Measurements from ENCODE around the gene GCN1. TPM values are rescaled to one million over a fixed set of nuclear protein-coding genes. Genes with fewer than 3 reads are reported as not detected.

GCN1 gene
- total and polyA plus RNA-seq, 2 donors from 2014 or later: 12.2 to 77.6 TPM

GRCh38 chr12:120125029-120125428, 69.5 kb downstream of the GCN1 start:
- intact Hi-C loops (cut with DNase I): no loop called here
- DNase-seq (no peak), FAIRE-seq (no peak)
- Histone ChIP-seq H3K9me3 (ENCODE audit: control insufficient read depth in 2 of 3, insufficient read depth in 1 of 3, low read length in 3 of 3) (no peaks in the 10 kb centered on the region), H3K4me1 (ENCODE audit: control insufficient read depth in 2 of 3, insufficient read depth in 2 of 3, low read depth in 1 of 3, low read length in 3 of 3) (no peaks in the 10 kb centered on the region), H3K36me3 (ENCODE audit: control insufficient read depth in 2 of 3, insufficient read depth in 3 of 3, low read length in 3 of 3) (peaks cover 0 to 28% (median 18%) of the 10 kb centered on the region in 3 donors), H3K27ac (ENCODE audit: low read depth in 2 of 2, low read length in 2 of 2) (no peak overlapping the region), H3K27me3 (ENCODE audit: control insufficient read depth, insufficient read depth, low read length) (no peaks in the 10 kb centered on the region), H3K9ac (ENCODE audit: low read length in 3 of 3) (no peak overlapping the region), H3K4me3 (ENCODE audit: low read length in 3 of 3) (no peak overlapping the region)
- TF ChIP-seq CTCF (IDR thresholded peaks at IDR 0.05; ENCODE audit: borderline replicate concordance, extremely low read depth, insufficient read depth): no peak

DNA sequence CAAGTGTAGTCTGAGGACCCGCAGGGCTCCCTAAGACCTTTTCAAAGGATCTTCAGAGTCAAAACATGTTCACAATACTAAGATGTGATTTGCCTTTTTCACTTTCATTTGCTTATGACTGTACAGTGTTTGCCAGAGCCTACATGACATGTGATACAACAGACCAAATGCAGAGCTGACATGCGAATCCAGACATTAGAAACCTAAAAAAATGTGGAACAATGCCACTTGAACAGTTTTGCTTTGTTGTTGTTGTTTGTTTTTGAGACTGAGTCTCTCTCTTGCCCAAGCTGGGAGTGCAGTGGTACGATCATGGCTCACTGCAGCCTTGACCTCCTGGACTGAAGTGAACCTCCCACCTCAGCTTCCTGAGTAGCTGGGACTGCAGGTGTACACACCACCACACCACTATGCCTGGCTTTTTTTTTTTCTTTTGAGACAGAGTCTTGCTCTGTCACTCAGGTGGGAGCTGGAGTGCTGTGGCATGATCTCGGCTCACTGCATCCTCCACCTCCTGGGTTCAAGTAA, 72.7 kb downstream of the GCN1 start:
- DNase-seq: no peak
- peaks cover 0 to 14% (median 12%) of the 10 kb centered on the region in 3 donors for H3K4me1 ChIP-seq (ENCODE audit: control insufficient read depth in 2 of 3, insufficient read depth in 2 of 3, low read depth in 1 of 3, low read length in 3 of 3)
- H3K9me3 ChIP-seq (ENCODE audit: control insufficient read depth in 2 of 3, insufficient read depth in 1 of 3, low read length in 3 of 3): no peaks in the 10 kb centered on the region
- intact Hi-C loops (cut with DNase I): no loop called here
- TF ChIP-seq CTCF (IDR thresholded peaks at IDR 0.05; ENCODE audit: borderline replicate concordance, extremely low read depth, insufficient read depth): no peak
- peaks cover 0 to 6% (median 4%) of the 10 kb centered on the region in 3 donors for H3K36me3 ChIP-seq (ENCODE audit: control insufficient read depth in 2 of 3, insufficient read depth in 3 of 3, low read length in 3 of 3)
- no peak overlapping the region for H3K9ac ChIP-seq (ENCODE audit: low read length in 3 of 3)
- no peaks in the 10 kb centered on the region for H3K27me3 ChIP-seq (ENCODE audit: control insufficient read depth, insufficient read depth, low read length)
- no peak for FAIRE-seq
- no peak overlapping the region for H3K4me3 ChIP-seq (ENCODE audit: low read length in 3 of 3)
- H3K27ac ChIP-seq (ENCODE audit: low read depth in 2 of 2, low read length in 2 of 2): no peak overlapping the region

DNA sequence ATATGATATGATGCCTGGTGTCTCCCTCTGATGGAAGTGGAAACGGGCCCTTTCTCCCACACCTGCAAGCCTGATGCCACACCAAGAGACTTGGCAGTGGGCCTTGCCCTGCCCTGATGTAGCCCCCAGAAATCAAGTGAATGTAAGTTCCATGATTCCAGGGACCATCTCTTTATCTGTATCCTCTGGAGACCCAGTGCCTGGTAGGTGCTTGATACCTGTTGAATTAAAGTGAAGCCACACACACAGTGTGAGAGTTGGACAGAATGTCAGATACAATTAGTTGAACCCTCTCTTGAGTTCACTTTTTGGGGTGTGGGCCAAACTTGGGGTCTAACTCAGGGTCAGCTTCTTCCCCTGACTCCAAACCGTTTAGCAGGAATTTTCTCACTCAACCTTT, 73.2 kb downstream of the GCN1 start:
- no peak for TF ChIP-seq CTCF (IDR thresholded peaks at IDR 0.05; ENCODE audit: borderline replicate concordance, extremely low read depth, insufficient read depth)
- no peak for DNase-seq
- peaks cover 0 to 14% (median 12%) of the 10 kb centered on the region in 3 donors for H3K4me1 ChIP-seq (ENCODE audit: control insufficient read depth in 2 of 3, insufficient read depth in 2 of 3, low read depth in 1 of 3, low read length in 3 of 3)
- FAIRE-seq: no peak
- peaks cover 0 to 4% (median 0%) of the 10 kb centered on the region in 3 donors for H3K36me3 ChIP-seq (ENCODE audit: control insufficient read depth in 2 of 3, insufficient read depth in 3 of 3, low read length in 3 of 3)
- no peaks in the 10 kb centered on the region for H3K27me3 ChIP-seq (ENCODE audit: control insufficient read depth, insufficient read depth, low read length)
- H3K4me3 ChIP-seq (ENCODE audit: low read length in 3 of 3): no peak overlapping the region
- H3K9me3 ChIP-seq (ENCODE audit: control insufficient read depth in 2 of 3, insufficient read depth in 1 of 3, low read length in 3 of 3): no peaks in the 10 kb centered on the region
- no peak overlapping the region for H3K27ac ChIP-seq (ENCODE audit: low read depth in 2 of 2, low read length in 2 of 2)
- no peak overlapping the region for H3K9ac ChIP-seq (ENCODE audit: low read length in 3 of 3)
- intact Hi-C loops (cut with DNase I): no loop called here
